GM19467 (cell line): ENCODE data around the gene CTCFL.
A peak's percentile ranks its signal among the peaks of the same experiment; 100 is the strongest.

Experiments
- ATAC-seq: cut with Tn5 transposase; IDR thresholded peaks from one replicate; pipeline ENCODE4 v1.9.1; 2021; ENCODE audit warnings: mild to moderate bottlenecking, moderate library complexity; ENCODE audit not compliant: unreplicated experiment

The CTCFL gene

DNA sequence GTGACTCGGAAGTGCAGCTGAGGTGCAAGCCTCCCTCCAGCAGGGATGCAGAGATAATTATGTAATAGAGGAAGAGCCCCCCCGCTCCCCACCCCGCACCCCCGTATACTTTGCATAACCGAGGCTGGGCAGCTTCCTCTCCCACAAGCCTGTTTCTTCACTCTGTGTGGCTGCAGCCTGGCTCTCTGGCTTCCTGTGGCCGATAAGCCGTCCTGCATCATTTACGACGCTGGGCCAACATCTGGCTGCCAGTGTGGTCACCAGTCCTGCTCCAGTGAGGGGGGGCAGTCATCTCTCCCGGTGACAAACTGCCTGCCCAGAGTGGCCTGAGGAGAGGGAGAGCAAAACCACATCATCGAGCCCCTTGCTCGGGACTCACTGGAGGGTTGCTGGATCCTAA, 74.5 kb downstream of the CTCFL start:
- peak; percentile 81 for ATAC-seq

DNA sequence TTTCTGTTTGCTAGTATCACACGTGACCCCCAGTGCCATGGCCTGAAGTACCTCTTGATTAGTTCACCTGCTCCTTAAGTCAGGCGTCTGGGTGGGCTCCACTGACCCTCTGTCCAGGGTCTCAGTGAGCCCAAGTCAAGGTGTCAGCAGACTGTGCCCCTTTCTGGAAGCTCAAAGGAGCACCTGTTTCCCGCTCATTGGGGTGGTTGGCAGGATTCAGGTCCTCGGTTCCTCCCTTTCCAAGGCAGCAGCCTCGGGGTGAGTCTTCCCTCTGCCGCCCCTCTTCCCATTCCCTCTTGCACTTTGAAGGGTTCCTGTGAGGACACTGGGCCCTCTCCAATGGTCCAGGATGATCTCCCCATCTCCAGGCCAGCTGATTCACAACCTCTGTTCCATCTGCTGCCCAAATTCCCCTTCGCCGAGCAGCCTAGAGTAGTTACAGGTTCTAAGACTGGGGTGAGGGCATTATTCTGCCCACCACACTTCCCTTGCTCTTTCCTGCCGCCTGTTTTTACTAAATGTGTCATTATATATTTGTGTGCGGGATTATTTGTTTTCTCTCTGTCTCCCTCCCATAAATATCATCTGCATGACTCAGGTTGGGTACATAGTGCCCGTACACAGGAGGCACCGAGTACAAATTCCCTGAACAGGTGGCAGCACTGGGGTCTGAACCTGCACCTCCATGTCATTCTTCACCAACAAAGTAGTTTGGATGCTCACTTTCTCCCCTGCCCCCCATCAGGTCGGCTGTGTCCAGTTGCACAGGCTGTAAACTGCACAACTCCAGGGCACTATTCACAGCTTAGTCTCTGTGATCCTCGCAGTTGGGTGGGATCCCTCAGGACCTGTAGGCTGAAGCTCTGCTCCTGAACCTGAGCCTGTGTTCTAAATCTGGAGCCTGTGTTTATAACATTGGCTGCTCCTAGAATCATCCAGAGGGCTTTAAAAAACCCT, 75.3 kb downstream of the CTCFL start:
- ATAC-seq = no peak

DNA sequence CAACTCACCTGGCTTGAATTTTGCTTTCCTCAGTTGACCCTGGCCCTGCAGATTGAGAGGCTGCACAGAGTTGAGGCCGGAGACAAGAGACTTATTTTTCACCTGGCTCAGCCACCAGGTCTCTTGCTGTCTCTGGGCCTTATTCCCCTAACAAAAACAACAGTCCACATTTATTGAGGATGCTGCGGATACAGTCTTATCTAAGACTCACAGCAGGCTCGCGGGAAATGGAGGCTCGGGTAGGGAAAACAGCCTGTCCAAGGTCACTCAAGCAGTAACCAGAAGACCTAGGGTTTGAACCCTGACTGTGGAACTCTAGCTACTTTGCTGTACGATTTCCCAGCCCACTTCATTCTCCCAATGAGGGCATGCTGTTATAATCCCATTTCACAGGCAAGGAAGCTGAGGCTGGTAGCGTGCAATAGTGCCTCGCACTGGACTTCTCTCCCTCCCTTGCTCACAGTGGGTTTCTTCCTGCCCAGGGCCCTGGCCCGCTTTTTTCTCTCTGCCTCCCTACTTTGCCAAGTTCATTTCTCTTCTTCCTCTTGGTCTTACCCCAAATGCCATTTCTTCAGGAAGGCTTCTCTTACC, 76.1 kb downstream of the CTCFL start:
- no peak for ATAC-seq
